ENCODE results near the gene BIK. TPM values are rescaled to one million over a fixed set of nuclear protein-coding genes. Genes with fewer than 3 reads are reported as not detected.

The BIK gene
- total and polyA plus RNA-seq, 8 donors = 2.3 to 29.2 (median 16.6) TPM; not detected in 2

- intact Hi-C loops (cut with DNase I; ENCODE audit: low total_unique reads) = no loop called here
- no peaks in the 10 kb centered on the region for H3K36me3 ChIP-seq
- no peak overlapping the region for H3K27ac ChIP-seq
- H3K4me3 ChIP-seq = no peak overlapping the region
- DNase-seq = no peak
- WGBS, 5 donors = 78 to 94% (median 89%) methylated on average over 8 of the region's 8 CpGs
- peaks cover 0 to 11% (median 5%) of the 10 kb centered on the region in 4 donors for H3K9me3 ChIP-seq
- H3K4me1 ChIP-seq = peaks cover 0 to 6% (median 2%) of the 10 kb centered on the region in 4 donors
- TF ChIP-seq CTCF (IDR thresholded peaks at IDR 0.05) (no peak), EP300 (IDR thresholded peaks at IDR 0.05) (no peak), POLR2AphosphoS5 (IDR thresholded peaks at IDR 0.05) (no peak), POLR2A (IDR thresholded peaks at IDR 0.05) (no peak)
- peaks cover 0 to 3% (median 0%) of the 10 kb centered on the region in 3 donors for H3K27me3 ChIP-seq
Measured at GRCh38 chr22:43096420-43096819, 14.1 kb upstream of the BIK start.

GRCh38 chr22:43098356-43098755, 12.2 kb upstream of the BIK start:
- Histone ChIP-seq H3K4me3 (no peak overlapping the region), H3K4me1 (peaks cover 0 to 6% (median 2%) of the 10 kb centered on the region in 4 donors), H3K27ac (no peak overlapping the region), H3K9me3 (peaks cover 0 to 11% (median 5%) of the 10 kb centered on the region in 4 donors), H3K27me3 (peaks cover 0 to 3% (median 0%) of the 10 kb centered on the region in 3 donors), H3K36me3 (no peaks in the 10 kb centered on the region)
- TF ChIP-seq POLR2A (IDR thresholded peaks at IDR 0.05) (no peak), CTCF (IDR thresholded peaks at IDR 0.05) (no peak), EP300 (IDR thresholded peaks at IDR 0.05) (no peak), POLR2AphosphoS5 (IDR thresholded peaks at IDR 0.05) (no peak)
- no peak for DNase-seq
- intact Hi-C loops (cut with DNase I; ENCODE audit: low total_unique reads) = no loop called here
- WGBS, 5 donors = 37 to 64% (median 60%) methylated on average over 2 to 4 of the region's 4 CpGs

GRCh38 chr22:43099095-43099494, 11.5 kb upstream of the BIK start:
- peaks cover 0 to 3% (median 0%) of the 10 kb centered on the region in 3 donors for H3K27me3 ChIP-seq
- intact Hi-C loops (cut with DNase I; ENCODE audit: low total_unique reads) = no loop called here
- H3K27ac ChIP-seq = no peak overlapping the region
- no peak overlapping the region for H3K4me3 ChIP-seq
- peaks cover 0 to 11% (median 5%) of the 10 kb centered on the region in 4 donors for H3K9me3 ChIP-seq
- no peaks in the 10 kb centered on the region for H3K36me3 ChIP-seq
- DNase-seq = no peak
- 53 to 64% (median 57%) methylated on average over 4 of the region's 4 CpGs for WGBS, 5 donors
- TF ChIP-seq CTCF (IDR thresholded peaks at IDR 0.05) (no peak), POLR2AphosphoS5 (IDR thresholded peaks at IDR 0.05) (no peak), POLR2A (IDR thresholded peaks at IDR 0.05) (no peak), EP300 (IDR thresholded peaks at IDR 0.05) (no peak)
- peaks cover 0 to 12% (median 7%) of the 10 kb centered on the region in 4 donors for H3K4me1 ChIP-seq

GRCh38 chr22:43100225-43100624, 10.3 kb upstream of the BIK start:
- DNase-seq = no peak
- TF ChIP-seq EP300 (IDR thresholded peaks at IDR 0.05) = no peak
- TF ChIP-seq CTCF (IDR thresholded peaks at IDR 0.05) = no peak
- no peak for TF ChIP-seq POLR2AphosphoS5 (IDR thresholded peaks at IDR 0.05)
- TF ChIP-seq POLR2A (IDR thresholded peaks at IDR 0.05) = no peak
- no peaks in the 10 kb centered on the region for H3K36me3 ChIP-seq
- intact Hi-C loops (cut with DNase I; ENCODE audit: low total_unique reads) = no loop called here
- peaks cover 0 to 11% (median 5%) of the 10 kb centered on the region in 4 donors for H3K9me3 ChIP-seq
- no peak overlapping the region for H3K27ac ChIP-seq
- H3K27me3 ChIP-seq = no peaks in the 10 kb centered on the region
- H3K4me3 ChIP-seq = no peak overlapping the region
- WGBS, 5 donors = 27 to 51% (median 30%) methylated on average over 5 of the region's 5 CpGs
- H3K4me1 ChIP-seq = peaks cover 0 to 20% (median 11%) of the 10 kb centered on the region in 4 donors

Measured in stomach (tissue), 9 donors.